Neural cell (in vitro differentiated cells): ENCODE measurements around the gene VENTX. TPM values are rescaled to one million over a fixed set of nuclear protein-coding genes. Genes with fewer than 3 reads are reported as not detected.

Experiments used
- H2AFZ ChIP-seq: fragments of 200-600, 300-800 bp; sonication (generic), shearing (Covaris generic); 2 replicates; pipeline ENCODE4 v1.6.0; 2014; ENCODE audit warnings: low read depth, mild to moderate bottlenecking, antibody characterized with exemption, low read length, moderate library complexity
- H3F3A ChIP-seq: fragments of 200-600 bp; shearing (Covaris generic); 2 replicates; pipeline ENCODE4 v1.6.1; 2016; ENCODE audit warnings: mild to moderate bottlenecking, moderate library complexity, mixed read lengths, antibody characterized with exemption, low read length; ENCODE audit not compliant: insufficient read depth, poor library complexity, severe bottlenecking
- H3K27ac ChIP-seq: fragments of 200-600, 300-800 bp; sonication (generic), shearing (Covaris generic); 2 replicates; pipeline ENCODE4 v1.5.1; 2014; ENCODE audit warnings: mild to moderate bottlenecking, low read length, moderate library complexity
- H3K27me3 ChIP-seq: fragments of 300-800, 200-600 bp; sonication (generic), shearing (Covaris generic); 2 replicates; pipeline ENCODE4 v1.6.0; 2014; ENCODE audit warnings: mild to moderate bottlenecking, low read depth, low read length, moderate library complexity; ENCODE audit not compliant: insufficient read depth
- H3K36me3 ChIP-seq: fragments of 300-800, 200-600 bp; sonication (generic), shearing (Covaris generic); 2 replicates; pipeline ENCODE4 v1.5.1; 2014; ENCODE audit warnings: mild to moderate bottlenecking, antibody characterized with exemption, low read length, moderate library complexity; ENCODE audit not compliant: insufficient read depth
- H3K4me2 ChIP-seq: fragments of 300-800, 200-600 bp; sonication (generic), shearing (Covaris generic); 2 replicates; pipeline ENCODE4 v1.6.0; 2014; ENCODE audit warnings: mild to moderate bottlenecking, low read length
- H3K4me3 ChIP-seq: fragments of 300-800, 200-600 bp; sonication (generic), shearing (Covaris generic); 2 replicates; pipeline ENCODE4 v1.5.1; 2014; ENCODE audit warnings: mild to moderate bottlenecking, low read length, moderate library complexity
- H3K79me2 ChIP-seq: fragments of 200-600 bp; shearing (Covaris generic); replicated peaks from 2 replicates; pipeline ENCODE4 v1.6.0; 2014; ENCODE audit warnings: mild to moderate bottlenecking, low read length, moderate library complexity; ENCODE audit not compliant: insufficient read depth
- H3K9ac ChIP-seq: fragments of 300-800, 200-600 bp; sonication (generic), shearing (Covaris generic); 2 replicates; pipeline ENCODE4 v1.6.1; 2016; ENCODE audit warnings: mild to moderate bottlenecking, low read length, mixed read lengths
- H3K9me2 ChIP-seq: fragments of 200-600 bp; shearing (Covaris generic); 2 replicates; pipeline ENCODE4 v1.6.1; 2016; ENCODE audit warnings: mild to moderate bottlenecking, low read length, mixed read lengths; ENCODE audit not compliant: insufficient read depth
- H3K9me3 ChIP-seq: fragments of 200-600, 300-800 bp; sonication (generic), shearing (Covaris generic); 2 replicates; pipeline ENCODE4 v1.6.1; 2016; ENCODE audit warnings: mild to moderate bottlenecking, mixed run types, low read length, moderate library complexity, mixed read lengths
- H4K20me1 ChIP-seq: fragments of 200-600 bp; shearing (Covaris generic); 2 replicates; pipeline ENCODE4 v1.6.1; 2016; ENCODE audit warnings: mild to moderate bottlenecking, mixed run types; ENCODE audit not compliant: insufficient read depth
- CTCF ChIP-seq: fragments of 450-650 bp; IDR thresholded peaks from 2 replicates; pipeline ENCODE4 v1.5.1; 2014; ENCODE audit warnings: antibody characterized with exemption, mild to moderate bottlenecking, moderate library complexity; ENCODE audit not compliant: poor library complexity, severe bottlenecking
- EP300 ChIP-seq: fragments of 450-650 bp; conservative IDR thresholded peaks from 2 replicates; pipeline ENCODE4 v1.6.1; 2014; ENCODE audit warnings: antibody characterized with exemption, mild to moderate bottlenecking, moderate library complexity; ENCODE audit not compliant: poor library complexity, severe bottlenecking
- EZH2 ChIP-seq: fragments of 200-600, 300-800 bp; shearing (Covaris generic), sonication (generic); IDR thresholded peaks from 2 replicates; pipeline ENCODE4 v1.6.1; 2014; ENCODE audit warnings: antibody characterized with exemption, low read length, borderline replicate concordance, mild to moderate bottlenecking; ENCODE audit not compliant: insufficient read depth, poor library complexity, severe bottlenecking
- MXI1 ChIP-seq: fragments of 450-650 bp; conservative IDR thresholded peaks from 2 replicates; pipeline ENCODE4 v1.6.1; 2014; ENCODE audit warnings: antibody characterized with exemption, mild to moderate bottlenecking; ENCODE audit not compliant: poor library complexity, severe bottlenecking
- POLR2AphosphoS5 ChIP-seq: IDR thresholded peaks from 2 replicates; pipeline ENCODE4 v1.6.1; 2012
- RAD21 ChIP-seq: fragments of 450-650 bp; conservative IDR thresholded peaks from 2 replicates; pipeline ENCODE4 v1.6.1; 2014; ENCODE audit warnings: antibody characterized with exemption, mild to moderate bottlenecking, moderate library complexity
- REST ChIP-seq: IDR thresholded peaks from 2 replicates; pipeline ENCODE4 v1.6.1; 2012; ENCODE audit warnings: borderline replicate concordance
- SMC3 ChIP-seq: fragments of 450-650 bp; conservative IDR thresholded peaks from 2 replicates; pipeline ENCODE4 v1.6.1; 2014; ENCODE audit warnings: antibody characterized with exemption, mild to moderate bottlenecking, moderate library complexity; ENCODE audit not compliant: poor library complexity
- TAF1 ChIP-seq: IDR thresholded peaks from 2 replicates; pipeline ENCODE4 v1.6.1; 2012; ENCODE audit warnings: low read depth
- polyA plus RNA-seq: library from polyadenylated mRNA; depleted of rRNA; stranded (reverse); fragments of >200 nt; gene quantifications from 2 replicates; pipeline ENCODE4 v1.2.3, GENCODE V29; 2014

VENTX gene
- polyA plus RNA-seq, 1 donor from 2014 or later = not detected

- H3K4me3 ChIP-seq = no peak overlapping the region
- no peaks in the 10 kb centered on the region for H3K27me3 ChIP-seq
- H4K20me1 ChIP-seq = no peaks in the 10 kb centered on the region
- no peak overlapping the region for H3K4me2 ChIP-seq
- no peak overlapping the region for H3K9ac ChIP-seq
- TF ChIP-seq EZH2 (no peak), EP300 (no peak), CTCF (no peak), REST (no peak), POLR2AphosphoS5 (no peak), RAD21 (no peak), SMC3 (no peak), TAF1 (no peak), MXI1 (no peak)
- no peaks in the 10 kb centered on the region for H3F3A ChIP-seq
- H3K36me3 ChIP-seq = no peaks in the 10 kb centered on the region
- H3K9me2 ChIP-seq = no peaks in the 10 kb centered on the region
- no peak overlapping the region for H2AFZ ChIP-seq
- H3K27ac ChIP-seq = no peak overlapping the region
- H3K79me2 ChIP-seq = no peaks in the 10 kb centered on the region
- H3K9me3 ChIP-seq = no peaks in the 10 kb centered on the region
These were observed 32.5 kb upstream of the VENTX start for GRCh38 chr10:133205146-133205545.

GRCh38 chr10:133206356-133207040 is 31.2 kb upstream of the VENTX start:
- Histone ChIP-seq H3K4me2 (no peak overlapping the region), H3K9ac (no peak overlapping the region), H3F3A (no peaks in the 10 kb centered on the region), H3K27ac (no peak overlapping the region), H3K79me2 (no peaks in the 10 kb centered on the region), H3K27me3 (no peaks in the 10 kb centered on the region), H3K4me3 (no peak overlapping the region), H4K20me1 (no peaks in the 10 kb centered on the region), H3K9me3 (no peaks in the 10 kb centered on the region), H2AFZ (no peak overlapping the region), H3K9me2 (no peaks in the 10 kb centered on the region), H3K36me3 (no peaks in the 10 kb centered on the region)
- TF ChIP-seq EZH2 (no peak), POLR2AphosphoS5 (no peak), EP300 (no peak), CTCF (no peak), RAD21 (no peak), MXI1 (no peak), REST (no peak), TAF1 (no peak)
